Endothelial cell of umbilical vein (primary cell): ENCODE measurements around the gene AIF1. TPM values are rescaled to one million over a fixed set of nuclear protein-coding genes. Genes with fewer than 3 reads are reported as not detected.

Source experiments
- BruUV-seq: library from RNA; stranded (reverse); fragments of 400-500 nt; replicated peaks from 2 replicates; lab custom pipeline; 2021; lab: Mats Ljungman, UMichigan
- CTCF ChIA-PET: fragments of 300-600, 350-600 bp; sonication (Branson Sonifier 250); formaldehyde crosslinking; loops from one replicate; lab custom pipeline; 2021; ENCODE audit warnings: antibody characterized with exemption, inconsistent platforms; lab: Charles Lee
- POLR2A ChIA-PET: fragments of 300-600, 350-600 bp; sonication (Branson Sonifier 250); formaldehyde crosslinking; loops from one replicate; lab custom pipeline; 2021; ENCODE audit warnings: antibody characterized with exemption, inconsistent platforms; lab: Charles Lee
- DNase-seq: peaks from one replicate; pipeline ENCODE4 v3.0.0-alpha.2; 2011; ENCODE audit warnings: low read depth, low spot score
- FAIRE-seq: peaks from 2 replicates; lab custom pipeline; 2011; peaks lifted over from hg19 to GRCh38; lab: Jason Lieb, UNC
- H2AFZ ChIP-seq: 2 replicates; pipeline ENCODE4 v1.6.0; 2012; ENCODE audit warnings: low read depth, low read length, control low read depth, inconsistent platforms
- H3K27ac ChIP-seq: 2 replicates; pipeline ENCODE4 v1.5.1; 2011; ENCODE audit warnings: low read depth, mild to moderate bottlenecking, control low read depth, low read length, moderate library complexity; ENCODE audit not compliant: insufficient read depth
- H3K27me3 ChIP-seq, 2 experiments: 2 replicates each; pipeline versions ENCODE4 v1.6.0 to v1.6.1; 2011; ENCODE audit warnings: low read length in 2 of 2, mixed read lengths in 1 of 2; ENCODE audit not compliant: control insufficient read depth in 2 of 2, insufficient read depth in 2 of 2
- H3K36me3 ChIP-seq, 2 experiments: 2 replicates in 1 of 2; 3 replicates in 1 of 2; pipeline ENCODE4 v1.5.1; 2011; ENCODE audit warnings: low read length in 2 of 2, mild to moderate bottlenecking in 1 of 2, moderate library complexity in 1 of 2; ENCODE audit not compliant: control insufficient read depth in 2 of 2, insufficient read depth in 2 of 2; ENCODE audit errors: extremely low read depth in 1 of 2
- H3K4me1 ChIP-seq: 3 replicates; pipeline ENCODE4 v1.5.1; 2011; ENCODE audit warnings: mild to moderate bottlenecking, low read length; ENCODE audit not compliant: control insufficient read depth, insufficient read depth; ENCODE audit errors: extremely low read depth
- H3K4me2 ChIP-seq: 2 replicates; pipeline ENCODE4 v1.6.1; 2011; ENCODE audit warnings: low read length, control low read depth, mixed read lengths; ENCODE audit not compliant: insufficient read depth
- H3K4me3 ChIP-seq, 3 experiments: fragments of 200-600 bp in 1 of 3; sonication (generic), shearing (Covaris generic) in 1 of 3; replicated peaks in 1 of 3; 2 replicates each; pipeline ENCODE4 v1.5.1; 2011 to 2016; ENCODE audit warnings: control low read depth in 3 of 3, low read length in 3 of 3, mild to moderate bottlenecking in 2 of 3, inconsistent platforms in 1 of 3, low read depth in 1 of 3, moderate library complexity in 1 of 3; ENCODE audit not compliant: insufficient read depth in 1 of 3
- H3K79me2 ChIP-seq: 2 replicates; pipeline ENCODE4 v1.6.0; 2012; ENCODE audit warnings: low read length, inconsistent platforms; ENCODE audit not compliant: control insufficient read depth, insufficient read depth
- H3K9ac ChIP-seq: replicated peaks from 2 replicates; pipeline ENCODE3; 2011; ENCODE audit warnings: low read length, control low read depth; ENCODE audit not compliant: insufficient read depth; ENCODE audit errors: extremely low read depth
- H3K9me1 ChIP-seq: replicated peaks from 3 replicates; pipeline ENCODE4 v1.6.0; 2011; ENCODE audit warnings: mild to moderate bottlenecking, low read length; ENCODE audit not compliant: control insufficient read depth, insufficient read depth; ENCODE audit errors: extremely low read depth
- H3K9me3 ChIP-seq: replicated peaks from 2 replicates; pipeline ENCODE4 v1.5.1; 2012; ENCODE audit warnings: low read length, inconsistent platforms; ENCODE audit not compliant: control insufficient read depth, insufficient read depth
- H4K20me1 ChIP-seq: replicated peaks from 2 replicates; pipeline ENCODE3; 2011; ENCODE audit warnings: mild to moderate bottlenecking, low read length; ENCODE audit not compliant: control insufficient read depth, insufficient read depth; ENCODE audit errors: extremely low read depth
- EZH2 ChIP-seq: IDR thresholded peaks from 2 replicates; pipeline ENCODE4 v1.6.1; 2012; ENCODE audit warnings: borderline replicate concordance, low read depth, mild to moderate bottlenecking, moderate library complexity, low read length, inconsistent platforms; ENCODE audit not compliant: severe bottlenecking
- FOS ChIP-seq: IDR thresholded peaks from 2 replicates; pipeline ENCODE4 v1.6.1; 2011; ENCODE audit warnings: mild to moderate bottlenecking, low read length, moderate library complexity, borderline replicate concordance; ENCODE audit not compliant: insufficient read depth
- GATA2 ChIP-seq: IDR thresholded peaks from 2 replicates; pipeline ENCODE4 v1.7.0; 2011; ENCODE audit warnings: low read depth, mild to moderate bottlenecking, moderate library complexity, mixed read lengths, low read length; ENCODE audit not compliant: insufficient read length, insufficient read depth
- JUN ChIP-seq: IDR thresholded peaks from 2 replicates; pipeline ENCODE4 v1.6.1; 2011; ENCODE audit warnings: borderline replicate concordance, low read depth; ENCODE audit not compliant: insufficient read length, insufficient read depth
- MYC ChIP-seq: IDR thresholded peaks from one replicate; pipeline ENCODE4 v1.6.1; 2011; ENCODE audit warnings: mild to moderate bottlenecking, low read depth, low read length
- POLR2A ChIP-seq: IDR thresholded peaks from 2 replicates; pipeline ENCODE4 v1.6.1; 2012; ENCODE audit warnings: low read depth, mild to moderate bottlenecking, control low read depth, low read length
- POLR2AphosphoS5 ChIP-seq: IDR thresholded peaks from 2 replicates; pipeline ENCODE4 v1.6.1; 2012; ENCODE audit warnings: low read depth, mild to moderate bottlenecking, control low read depth, low read length, moderate library complexity; ENCODE audit not compliant: insufficient read depth
- dilution Hi-C: fragments of 300-500 bp; cut with MboI; formaldehyde crosslinking; loops from one replicate; pipeline ENCODE4 v1.15.0; 2019; ENCODE audit warnings: low sequenced_read_pairs; ENCODE audit not compliant: extremely low pct_ligation_motif_present
- intact Hi-C: fragments of 100-400 bp; cut with micrococcal nuclease; formaldehyde crosslinking; loops from one replicate; pipeline ENCODE4 v1.10.0; 2022
- polyA plus RNA-seq, 4 experiments: library from polyadenylated mRNA; depleted of rRNA in 3 of 4; stranded (reverse) in 3 of 4; unstranded in 1 of 4; fragments of >200 nt; gene quantifications; 2 replicates each; pipeline versions ENCODE4 v1.2.1 to v1.2.3, GENCODE V29; 2011 to 2012; ENCODE audit warnings: missing spikeins in 1 of 4
- total RNA-seq: library from RNA; stranded (reverse); gene quantifications from 2 replicates; pipeline ENCODE4 v1.2.3, GENCODE V29; 2021
- TF ChIP-seq, protein P1 (sequence below): IDR thresholded peaks from 2 replicates; pipeline ENCODE4 v1.6.1; 2011; ENCODE audit not compliant: insufficient read depth, insufficient read length
- TF ChIP-seq, protein P2 (sequence below), 2 donors: IDR thresholded peaks; 1 replicate in 1 of 2; 2 replicates in 1 of 2; pipeline ENCODE4 v1.5.1; 2011; ENCODE audit warnings: low read length in 2 of 2, mild to moderate bottlenecking in 2 of 2, moderate library complexity in 2 of 2, control low read depth in 1 of 2, inconsistent platforms in 1 of 2, low read depth in 1 of 2; ENCODE audit not compliant: insufficient read depth in 1 of 2; ENCODE audit errors: extremely low read depth in 1 of 2

The AIF1 gene
- total and polyA plus RNA-seq, 2 donors (not counting 3 experiments of a cell fraction or from before 2014, with no cell fraction given) = not detected

DNA sequence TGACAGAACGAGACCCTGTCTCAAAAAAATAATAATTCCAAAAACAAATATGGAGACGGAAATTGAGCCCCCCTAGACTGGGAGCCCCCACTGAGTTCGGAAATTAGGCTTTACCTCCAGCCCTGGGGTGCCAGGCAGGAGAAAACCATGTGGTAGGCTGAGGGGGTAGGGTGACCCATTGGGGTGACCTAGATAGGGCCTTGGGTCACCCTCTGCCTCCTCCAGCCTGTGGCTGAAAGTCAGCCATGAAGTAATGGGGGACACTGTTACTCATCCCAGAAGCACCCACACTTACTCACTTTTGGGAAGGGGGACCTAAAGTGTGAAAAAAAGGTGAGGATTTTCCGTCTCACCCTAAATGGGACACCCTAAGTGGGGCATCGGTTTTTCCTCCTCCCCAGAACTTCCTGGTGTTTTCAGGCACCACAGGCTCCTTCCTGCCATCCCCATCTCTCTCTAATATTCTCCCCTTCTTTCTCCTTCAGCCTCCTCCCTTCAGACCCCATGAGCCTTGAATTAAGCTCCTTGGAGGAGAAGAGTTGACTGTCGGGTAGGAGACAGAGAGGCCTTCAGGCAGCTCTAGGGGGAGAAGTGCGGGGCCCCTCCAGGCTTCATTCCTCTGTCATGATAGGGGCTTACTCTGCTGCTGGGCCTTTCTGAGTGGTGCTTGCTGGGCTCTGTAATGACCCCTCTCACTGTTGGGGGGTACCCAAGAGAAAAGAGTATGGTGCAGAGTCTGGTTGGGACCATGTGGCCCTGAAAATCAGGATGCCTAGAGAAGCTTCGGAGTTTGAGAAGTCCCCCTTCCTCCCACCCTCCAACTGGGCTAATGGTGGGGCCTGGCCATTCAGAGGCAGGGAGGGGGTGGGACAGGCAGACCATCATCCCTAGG lies 35.2 kb upstream of the AIF1 start:
- Histone ChIP-seq H3K27me3 (no peaks in the 10 kb centered on the region), H3K4me2 (peak overlapping the region; percentile 25), H4K20me1 (no peaks in the 10 kb centered on the region), H3K9ac (no peak overlapping the region), H3K4me1 (peaks cover 16% of the 10 kb centered on the region), H3K79me2 (peaks cover 10% of the 10 kb centered on the region), H3K27ac (no peak overlapping the region), H3K9me3 (no peaks in the 10 kb centered on the region), H3K9me1 (no peaks in the 10 kb centered on the region), H2AFZ (no peak overlapping the region), H3K4me3 (no peak overlapping the region), H3K36me3 (no peaks in the 10 kb centered on the region)
- DNase-seq (no peak), FAIRE-seq (no peak)
- no TSS peak for BruUV-seq
- dilution Hi-C loops (no loop called here), intact Hi-C loops (loop anchor here (1.0 kb wide), 1 partner anchor 8 kb away; no protein-coding TSS in a partner anchor)
- POLR2A ChIA-PET = interaction anchor here (1.4 to 1.6 kb wide), 2 partner anchors 20 to 41 kb away, joined by 3 to 5 read pairs; partner anchors contain the start of gene PRRC2A
- TF ChIP-seq, protein P1, sequence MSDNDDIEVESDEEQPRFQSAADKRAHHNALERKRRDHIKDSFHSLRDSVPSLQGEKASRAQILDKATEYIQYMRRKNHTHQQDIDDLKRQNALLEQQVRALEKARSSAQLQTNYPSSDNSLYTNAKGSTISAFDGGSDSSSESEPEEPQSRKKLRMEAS = no peak
- TF ChIP-seq GATA2 (no peak), POLR2AphosphoS5 (no peak), POLR2A (no peak), FOS (no peak), MYC (no peak), JUN (no peak), EZH2 (no peak)
- TF ChIP-seq, protein P2, sequence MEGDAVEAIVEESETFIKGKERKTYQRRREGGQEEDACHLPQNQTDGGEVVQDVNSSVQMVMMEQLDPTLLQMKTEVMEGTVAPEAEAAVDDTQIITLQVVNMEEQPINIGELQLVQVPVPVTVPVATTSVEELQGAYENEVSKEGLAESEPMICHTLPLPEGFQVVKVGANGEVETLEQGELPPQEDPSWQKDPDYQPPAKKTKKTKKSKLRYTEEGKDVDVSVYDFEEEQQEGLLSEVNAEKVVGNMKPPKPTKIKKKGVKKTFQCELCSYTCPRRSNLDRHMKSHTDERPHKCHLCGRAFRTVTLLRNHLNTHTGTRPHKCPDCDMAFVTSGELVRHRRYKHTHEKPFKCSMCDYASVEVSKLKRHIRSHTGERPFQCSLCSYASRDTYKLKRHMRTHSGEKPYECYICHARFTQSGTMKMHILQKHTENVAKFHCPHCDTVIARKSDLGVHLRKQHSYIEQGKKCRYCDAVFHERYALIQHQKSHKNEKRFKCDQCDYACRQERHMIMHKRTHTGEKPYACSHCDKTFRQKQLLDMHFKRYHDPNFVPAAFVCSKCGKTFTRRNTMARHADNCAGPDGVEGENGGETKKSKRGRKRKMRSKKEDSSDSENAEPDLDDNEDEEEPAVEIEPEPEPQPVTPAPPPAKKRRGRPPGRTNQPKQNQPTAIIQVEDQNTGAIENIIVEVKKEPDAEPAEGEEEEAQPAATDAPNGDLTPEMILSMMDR (IDR thresholded peaks at IDR 0.05; ENCODE audit: extremely low read depth in 1 of 2, insufficient read depth in 1 of 2, low read depth in 1 of 2, low read length in 2 of 2) = no peak
- CTCF ChIA-PET = interaction anchor here (0.9 to 32.6 kb wide), 5 partner anchors 10 to 48 kb away, joined by 3 to 1517 read pairs (median 12); partner anchors contain the start of genes ATP6V1G2, DDX39B, NCR3 and NFKBIL1
